HG02623 (cell line): Measurements from ENCODE around the gene IFNAR1.
A peak's percentile ranks its signal among the peaks of the same experiment; 100 is the strongest.
"Not testable (repeated sequence)": the region's sequence is repeated elsewhere in the genome, so short reads cannot be mapped to it uniquely, and the experiment has no call there.

ENCODE experiments used
- ATAC-seq: cut with Tn5 transposase; IDR thresholded peaks from one replicate; pipeline ENCODE4 v1.9.1; 2021; ENCODE audit warnings: moderate library complexity; ENCODE audit not compliant: unreplicated experiment

IFNAR1 gene

GRCh38 chr21:33374450-33375096, 49.8 kb downstream of the IFNAR1 start:
- ATAC-seq: no peak

GRCh38 chr21:33375101-33375644, 50.4 kb downstream of the IFNAR1 start:
- no peak for ATAC-seq

- no peak for ATAC-seq
These were observed 52.6 kb downstream of the IFNAR1 start for GRCh38 chr21:33377221-33377920.

GRCh38 chr21:33378081-33378480, 53.3 kb downstream of the IFNAR1 start:
- ATAC-seq: no peak

- not testable (repeated sequence) for ATAC-seq
These were observed 55.2 kb downstream of the IFNAR1 start for GRCh38 chr21:33379934-33380333.

GRCh38 chr21:33380483-33380998, 55.8 kb downstream of the IFNAR1 start:
- peak; percentile 50 for ATAC-seq

- ATAC-seq: not testable (repeated sequence)
These were observed 56.6 kb downstream of the IFNAR1 start for GRCh38 chr21:33381381-33381780.

- peak; percentile 82 for ATAC-seq
These were observed 58.5 kb downstream of the IFNAR1 start for GRCh38 chr21:33383056-33383888.

GRCh38 chr21:33384841-33385331, 60.1 kb downstream of the IFNAR1 start:
- ATAC-seq: no peak

- no peak for ATAC-seq
These were observed 61.5 kb downstream of the IFNAR1 start for GRCh38 chr21:33386222-33386784.

GRCh38 chr21:33387294-33387693, 62.5 kb downstream of the IFNAR1 start:
- no peak for ATAC-seq

GRCh38 chr21:33388188-33388587, 63.4 kb downstream of the IFNAR1 start:
- no peak for ATAC-seq

- no peak for ATAC-seq
These were observed 65.7 kb downstream of the IFNAR1 start for GRCh38 chr21:33390479-33390878.

GRCh38 chr21:33391656-33392055, 66.9 kb downstream of the IFNAR1 start:
- ATAC-seq: no peak

GRCh38 chr21:33392284-33392985, 67.7 kb downstream of the IFNAR1 start:
- ATAC-seq: no peak

GRCh38 chr21:33393348-33393747, 68.6 kb downstream of the IFNAR1 start:
- ATAC-seq: no peak

- ATAC-seq: no peak
These were observed 69.5 kb downstream of the IFNAR1 start for GRCh38 chr21:33394260-33394659.

GRCh38 chr21:33395891-33396331, 71.1 kb downstream of the IFNAR1 start:
- ATAC-seq: no peak

- ATAC-seq: no peak
These were observed 71.7 kb downstream of the IFNAR1 start for GRCh38 chr21:33396436-33396835.

GRCh38 chr21:33396951-33397350, 72.2 kb downstream of the IFNAR1 start:
- no peak for ATAC-seq
